ENCODE results near the gene SH3PXD2B.
"Not testable (repeated sequence)": the region's sequence is repeated elsewhere in the genome, so short reads cannot be mapped to it uniquely, and the experiment has no call there.

Gene SH3PXD2B

DNA sequence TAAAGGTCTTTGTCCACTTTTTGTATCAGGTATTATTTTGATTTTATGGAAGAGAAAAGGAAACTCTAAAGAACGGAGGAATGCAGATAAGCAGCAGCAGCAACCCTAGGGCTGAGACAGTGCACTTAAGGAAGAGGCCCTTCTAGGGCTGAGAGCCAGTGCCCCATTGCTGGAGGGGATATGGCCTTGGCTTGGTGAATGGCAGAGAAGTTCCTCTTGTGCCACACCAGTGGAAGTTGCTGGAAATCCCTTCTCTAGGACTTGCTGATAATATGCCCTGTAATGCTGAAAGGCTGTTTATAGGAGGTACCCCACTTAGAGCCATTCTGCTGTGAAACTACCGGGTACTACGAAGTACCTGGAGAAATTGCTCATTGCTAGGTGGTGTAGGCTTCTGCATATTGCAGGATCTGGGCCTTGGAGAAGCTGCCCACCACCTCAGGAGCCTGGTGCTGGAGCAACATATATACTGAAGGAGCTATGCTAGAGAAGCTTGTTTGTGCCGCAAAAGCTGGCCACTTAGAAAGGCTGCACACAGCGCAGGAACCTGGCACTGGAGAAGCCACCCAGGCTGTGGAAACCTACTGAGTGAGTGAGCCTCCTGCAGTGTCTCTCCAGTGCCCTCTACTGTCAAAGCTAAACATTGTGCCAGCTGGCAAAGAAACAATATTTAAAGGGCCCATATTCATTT lies 161.1 kb downstream of the SH3PXD2B start:
- H3K4me3 ChIP-seq (ENCODE audit: low read length) = no peak overlapping the region
- no peak for TF ChIP-seq ZNF274 (IDR thresholded peaks at IDR 0.05; ENCODE audit: low read depth, low read length)

DNA sequence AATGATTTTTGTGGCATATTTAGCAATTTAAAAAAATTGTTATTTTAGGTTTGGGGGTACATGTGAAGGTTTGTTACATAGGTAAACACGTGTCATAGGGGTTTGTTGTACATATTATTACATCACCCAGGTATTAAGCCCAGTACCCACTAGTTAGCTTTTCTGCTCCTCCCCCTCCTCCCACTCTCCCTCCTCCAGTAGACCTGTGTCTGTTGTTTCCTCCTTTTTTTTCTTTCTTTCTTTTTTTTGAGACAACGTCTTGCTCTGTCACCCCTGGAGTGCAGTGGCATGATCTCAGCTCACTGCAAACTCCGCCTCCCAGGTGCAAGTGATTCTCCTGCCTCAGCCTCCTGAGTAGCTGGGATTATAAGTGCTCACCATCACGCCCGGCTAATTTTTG lies 162.5 kb downstream of the SH3PXD2B start:
- H3K4me3 ChIP-seq (ENCODE audit: low read length) = not testable (repeated sequence)

DNA sequence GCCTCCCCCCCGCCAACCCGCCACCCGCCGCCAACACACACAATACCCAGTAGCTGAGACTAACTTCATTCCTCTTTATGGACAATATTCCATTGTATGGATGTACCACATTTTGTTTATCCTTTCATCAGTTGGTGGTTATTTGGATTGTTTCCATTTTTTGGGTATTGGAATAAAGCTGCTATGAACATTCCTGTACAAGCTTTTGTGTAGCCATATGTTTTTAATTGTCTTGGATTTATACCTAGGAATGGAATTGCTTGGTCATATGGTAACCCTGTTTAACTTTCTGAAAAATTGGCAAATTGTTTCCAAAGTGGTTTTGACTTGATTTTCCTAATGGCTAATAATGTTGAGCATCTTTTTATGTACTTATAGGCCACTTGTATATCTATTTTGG lies 165.9 kb downstream of the SH3PXD2B start:
- H3K4me3 ChIP-seq (ENCODE audit: low read length) = no peak overlapping the region
- no peak for TF ChIP-seq ZNF274 (IDR thresholded peaks at IDR 0.05; ENCODE audit: low read depth, low read length)

DNA sequence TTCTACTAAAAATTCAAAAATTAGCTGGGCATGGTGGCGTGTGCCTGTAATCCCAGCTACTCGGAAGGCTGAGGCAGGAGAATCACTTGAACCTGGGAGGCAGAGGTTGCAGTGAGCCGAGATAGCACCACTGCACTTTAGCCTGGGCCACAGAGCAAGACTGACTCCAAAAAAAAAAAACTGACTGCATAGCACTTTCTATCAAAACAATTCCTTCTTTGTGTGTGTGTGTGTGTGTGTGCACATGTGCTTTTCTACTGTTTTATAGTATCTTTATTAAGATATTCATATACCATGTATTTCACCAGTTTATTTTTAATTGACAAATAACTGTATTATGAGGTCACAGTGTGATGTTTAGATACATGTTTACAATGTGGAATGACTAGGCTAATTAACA lies 167.2 kb downstream of the SH3PXD2B start:
- H3K4me3 ChIP-seq (ENCODE audit: low read length) = not testable (repeated sequence)

DNA sequence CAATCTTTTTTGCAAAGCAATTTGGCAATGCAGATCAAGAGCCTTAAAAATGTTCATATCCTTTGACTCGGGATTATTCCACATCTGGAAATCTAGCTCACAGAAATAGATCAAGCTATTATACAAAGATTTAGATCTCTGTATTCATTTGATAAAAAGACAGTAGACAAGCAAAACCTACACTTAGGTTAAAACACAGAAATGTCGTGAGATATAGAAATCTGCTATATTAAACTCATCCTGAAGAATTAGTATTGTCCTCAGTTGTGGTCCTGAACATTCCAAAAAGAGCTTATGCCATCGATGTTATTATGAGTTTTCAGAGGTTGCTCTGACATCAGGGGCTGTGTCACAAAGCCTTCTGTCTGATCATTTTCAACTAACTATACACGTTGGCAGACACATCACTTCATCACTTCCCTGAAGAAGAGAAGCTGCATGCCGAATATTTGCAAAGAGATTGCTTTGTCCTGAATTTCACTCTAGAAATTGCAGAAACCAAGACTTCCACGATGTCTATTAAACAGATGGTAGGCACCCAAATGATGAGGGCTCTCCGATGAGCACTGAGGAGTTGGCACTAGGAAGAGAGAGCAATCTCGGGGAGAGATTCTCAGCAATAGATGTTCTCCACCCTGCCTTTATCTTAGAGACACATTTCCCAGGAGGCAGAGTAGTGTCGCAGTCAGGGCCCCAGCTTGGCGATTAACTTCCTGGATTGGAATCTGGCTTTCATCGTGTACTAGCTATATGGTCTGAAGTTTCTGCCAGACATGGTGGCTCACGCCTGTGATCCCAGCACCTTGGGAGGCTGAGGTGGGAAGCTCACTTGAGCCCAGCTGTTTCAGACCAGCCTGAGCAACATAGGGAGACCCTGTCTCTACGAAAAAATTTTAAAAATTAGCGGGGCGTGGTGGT lies 168.8 kb downstream of the SH3PXD2B start:
- H3K4me3 ChIP-seq (ENCODE audit: low read length) = no peak overlapping the region
- no peak for TF ChIP-seq ZNF274 (IDR thresholded peaks at IDR 0.05; ENCODE audit: low read depth, low read length)

DNA sequence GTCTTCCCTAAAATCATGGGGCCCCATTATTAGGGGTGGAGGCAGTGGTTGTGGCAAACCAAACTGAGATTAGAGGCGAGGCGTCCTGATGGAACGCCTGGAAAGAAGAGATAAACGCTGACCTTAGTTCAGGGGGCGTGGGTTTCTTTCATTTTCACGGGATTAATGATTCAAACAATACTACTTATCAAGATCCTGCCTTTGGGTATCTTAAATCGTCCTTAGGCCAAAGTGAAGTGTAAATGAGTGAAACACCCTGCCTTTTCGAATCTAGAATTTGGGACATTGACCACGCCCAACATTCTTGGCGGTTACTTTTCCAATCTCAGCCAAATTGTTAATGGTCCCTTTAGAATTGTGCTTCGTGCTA lies 169.7 kb downstream of the SH3PXD2B start:
- H3K4me3 ChIP-seq (ENCODE audit: low read length) = peak overlapping the region; percentile 71
- TF ChIP-seq ZNF274 (IDR thresholded peaks at IDR 0.05; ENCODE audit: low read depth, low read length) = no peak

DNA sequence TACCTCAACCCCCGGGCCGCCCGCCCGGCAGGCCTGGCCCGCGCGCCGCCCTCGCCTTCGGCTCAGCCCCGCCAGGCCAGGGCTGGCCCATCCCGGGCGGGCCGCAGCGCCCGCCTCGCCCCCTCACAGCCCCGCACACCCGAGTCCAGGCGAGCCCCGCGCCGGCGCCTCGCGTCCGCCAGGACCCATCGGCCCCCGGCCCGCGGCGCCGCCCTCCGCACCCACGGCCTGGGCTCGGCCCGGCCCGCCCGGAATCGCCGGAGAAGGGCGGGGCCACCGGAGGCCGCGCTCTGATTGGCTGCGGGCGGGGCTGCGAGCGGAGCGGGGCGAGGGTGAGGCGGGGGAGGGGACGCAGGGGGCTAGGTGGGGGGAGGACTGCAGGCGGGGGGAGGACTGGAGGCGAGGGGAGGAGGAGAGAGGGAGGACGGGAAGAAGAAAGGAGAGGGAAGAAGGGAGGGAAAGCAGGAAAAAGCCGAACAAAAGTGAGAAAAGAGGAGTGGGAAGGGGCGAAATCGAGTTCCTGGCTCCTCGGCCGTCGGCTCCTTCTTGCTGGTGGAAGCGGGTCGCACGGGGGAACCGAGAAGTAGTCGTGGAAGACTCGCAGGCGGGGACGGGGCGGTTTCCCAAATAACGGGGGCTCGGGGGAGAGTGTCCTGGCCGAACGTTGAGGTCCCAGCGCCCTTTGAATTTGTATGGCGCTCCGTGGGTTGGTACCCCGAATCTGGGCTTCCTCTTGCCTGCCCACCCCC lies 170.3 kb downstream of the SH3PXD2B start:
- peak overlapping the region; percentile 89 for H3K4me3 ChIP-seq (ENCODE audit: low read length)
- TF ChIP-seq ZNF274 (IDR thresholded peaks at IDR 0.05; ENCODE audit: low read depth, low read length) = no peak

DNA sequence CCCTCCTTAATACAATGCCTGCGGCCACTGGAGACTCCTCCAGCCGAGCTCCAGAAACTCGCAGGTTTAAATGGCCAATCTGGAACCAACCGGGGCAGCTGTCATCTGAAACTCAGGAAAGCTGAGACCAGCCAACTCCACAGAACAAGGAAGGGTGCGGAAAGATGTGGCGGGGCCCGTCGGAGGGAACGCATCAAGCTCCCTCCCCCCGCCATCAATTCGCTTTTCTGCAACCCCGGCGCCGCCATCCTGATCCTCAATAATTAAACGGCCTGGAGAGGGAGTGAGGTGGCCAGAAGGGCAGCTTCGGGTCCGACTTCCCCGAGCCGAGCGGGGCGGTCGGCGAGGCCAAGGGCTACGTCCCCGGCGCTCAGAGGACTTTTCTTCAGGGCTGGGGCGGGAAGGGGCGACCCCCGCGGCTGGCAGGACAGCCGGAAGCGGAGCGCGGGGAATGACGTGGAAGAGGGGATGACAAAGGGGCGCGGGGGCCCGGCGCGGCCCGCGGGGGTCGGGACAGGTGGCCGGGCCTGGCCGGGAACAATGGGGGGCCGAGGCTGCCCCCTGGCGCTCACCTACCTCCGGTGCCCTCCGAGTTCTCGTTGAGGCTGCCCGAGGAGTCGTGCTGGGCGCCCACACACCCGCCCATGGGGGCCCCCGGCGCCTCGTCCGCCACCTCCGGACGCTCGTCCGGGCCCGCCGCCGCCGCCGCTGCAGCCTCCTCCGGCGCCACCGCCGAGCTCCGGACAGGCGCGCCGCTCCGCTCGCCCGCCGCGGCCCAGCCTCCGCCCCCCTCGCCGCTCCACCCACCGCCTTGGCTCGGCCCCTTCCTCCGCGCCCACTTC lies 171.1 kb downstream of the SH3PXD2B start, which contains the start of gene UBTD2:
TSS of gene UBTD2 (minus strand) at position 745 of the 842 bp plus-strand sequence. CDS start at position 646, 99 bp downstream.
- no peak for TF ChIP-seq ZNF274 (IDR thresholded peaks at IDR 0.05; ENCODE audit: low read depth, low read length)
- H3K4me3 ChIP-seq (ENCODE audit: low read length) = peak within 1 kb of the TSS; percentile 89

DNA sequence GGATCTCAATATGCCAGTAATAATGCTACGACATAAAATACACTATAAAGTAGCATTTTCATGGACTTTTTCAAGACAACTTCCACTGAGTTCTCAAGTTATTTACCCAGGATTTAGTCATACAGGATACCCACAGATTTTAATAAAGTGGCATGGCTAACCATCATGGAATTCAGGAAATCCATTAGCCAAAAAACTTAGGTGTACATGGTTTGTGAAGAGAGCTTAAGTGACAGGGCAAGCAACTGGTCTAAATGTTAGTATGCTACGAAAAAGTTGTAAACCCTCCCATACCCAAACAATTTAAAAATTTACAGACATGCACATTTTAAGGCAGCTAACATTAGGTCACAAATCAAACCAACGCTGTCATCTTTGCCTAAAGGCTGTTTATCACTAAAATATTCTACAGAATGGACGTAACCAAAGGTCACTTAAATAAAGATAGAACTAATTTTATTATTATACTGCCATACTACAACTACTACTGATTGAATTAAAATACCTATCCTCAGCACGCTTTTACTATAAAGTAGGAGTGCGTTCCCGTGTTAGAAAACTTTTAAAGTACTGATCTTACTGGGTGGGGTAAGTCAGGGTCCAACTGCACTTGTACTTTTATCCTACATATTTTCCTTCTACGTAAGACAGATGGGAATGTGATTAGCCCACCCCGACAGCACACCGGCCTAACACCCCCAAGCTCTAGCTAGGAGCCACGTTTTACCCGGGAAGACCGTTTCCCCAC lies 171.9 kb downstream of the SH3PXD2B start:
- H3K4me3 ChIP-seq (ENCODE audit: low read length) = peak overlapping the region; percentile 89
- TF ChIP-seq ZNF274 (IDR thresholded peaks at IDR 0.05; ENCODE audit: low read depth, low read length) = no peak

DNA sequence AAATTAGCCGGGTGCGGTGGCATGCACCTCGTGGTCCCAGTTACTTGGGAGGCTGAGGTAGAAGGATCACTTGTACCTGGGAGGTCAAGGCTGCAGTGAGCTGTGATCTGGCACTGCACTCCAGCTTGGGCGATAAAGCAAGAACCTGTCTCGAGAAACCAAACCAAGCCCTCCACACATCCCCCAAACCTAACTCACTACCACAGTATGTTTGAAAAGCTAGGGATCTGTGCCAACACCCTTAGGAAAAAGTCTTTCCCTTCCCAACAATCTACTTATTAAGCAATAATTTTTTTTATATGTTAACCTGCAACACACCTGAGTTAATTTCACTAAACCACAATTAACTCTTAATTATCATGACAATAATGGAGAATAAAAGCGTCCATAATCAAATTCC lies 173.0 kb downstream of the SH3PXD2B start:
- no peak for TF ChIP-seq ZNF274 (IDR thresholded peaks at IDR 0.05; ENCODE audit: low read depth, low read length)
- H3K4me3 ChIP-seq (ENCODE audit: low read length) = peak overlapping the region; percentile 89; the same call in 1 of the 2 replicates

DNA sequence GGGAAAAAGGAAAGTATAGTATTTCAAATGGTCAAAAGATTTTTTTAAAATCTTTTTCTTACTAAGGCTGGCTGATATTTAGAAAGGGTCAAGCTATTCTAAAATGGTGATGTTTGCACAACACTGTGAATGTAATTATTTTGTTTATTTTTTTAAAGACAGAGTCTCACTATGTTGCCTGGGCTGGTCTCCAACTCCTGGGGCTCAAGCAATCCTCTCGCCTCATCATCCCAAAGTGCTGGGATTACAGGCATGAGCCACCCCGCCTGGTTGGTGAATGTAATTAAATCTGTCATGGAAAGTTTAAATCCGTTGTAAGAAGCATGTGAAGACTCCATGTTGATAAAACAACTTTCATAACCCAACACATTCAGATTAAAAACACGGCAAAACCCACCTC lies 173.4 kb downstream of the SH3PXD2B start:
- TF ChIP-seq ZNF274 (IDR thresholded peaks at IDR 0.05; ENCODE audit: low read depth, low read length) = no peak
- peak overlapping the region; percentile 89; the same call in 1 of the 2 replicates for H3K4me3 ChIP-seq (ENCODE audit: low read length)

DNA sequence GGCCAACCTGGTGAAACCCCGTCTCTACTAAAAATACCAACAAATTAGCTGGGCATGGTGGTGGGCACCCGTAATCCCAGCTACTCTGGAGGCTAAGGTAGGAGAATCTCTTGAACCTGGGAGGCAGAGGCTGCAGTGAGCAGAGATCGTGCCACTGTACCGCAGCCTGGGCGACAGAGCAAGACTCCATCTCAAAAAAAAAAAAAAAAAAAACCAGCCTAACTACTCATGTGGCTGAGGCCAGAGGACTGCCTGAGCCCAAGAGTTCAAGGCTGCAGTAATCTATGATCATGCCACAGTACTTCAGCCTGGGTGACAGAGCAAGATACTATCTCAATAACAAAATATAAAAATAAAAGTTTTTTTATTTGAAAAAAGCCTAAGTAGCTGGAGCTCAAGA lies 174.0 kb downstream of the SH3PXD2B start:
- no peak for TF ChIP-seq ZNF274 (IDR thresholded peaks at IDR 0.05; ENCODE audit: low read depth, low read length)
- no peak overlapping the region for H3K4me3 ChIP-seq (ENCODE audit: low read length)

DNA sequence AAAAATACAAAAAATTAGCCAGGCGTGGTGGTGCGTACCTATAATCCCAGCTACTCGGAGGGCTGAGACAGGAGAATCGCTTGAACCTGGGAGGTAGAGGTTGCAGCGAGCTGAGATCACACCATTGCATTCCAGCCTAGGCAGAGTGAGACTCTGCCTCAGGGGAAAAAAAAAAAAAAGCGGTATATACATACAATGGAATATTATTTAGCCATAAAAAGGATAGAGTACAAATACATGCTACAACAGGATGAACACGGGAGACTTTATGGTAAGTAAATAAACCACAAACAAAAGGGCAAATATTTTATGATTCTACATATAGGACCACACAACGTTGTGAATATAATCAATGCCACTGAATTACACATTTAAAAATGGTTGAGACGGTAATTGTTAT lies 176.0 kb downstream of the SH3PXD2B start:
- TF ChIP-seq ZNF274 (IDR thresholded peaks at IDR 0.05; ENCODE audit: low read depth, low read length) = no peak
- H3K4me3 ChIP-seq (ENCODE audit: low read length) = no peak overlapping the region

Measured in GM08714 (cell line).